ENCODE data around the gene TRAPPC10.

Gene TRAPPC10

GRCh38 chr21:43994646-43995045, 17.5 kb upstream of the TRAPPC10 start:
- peaks cover 9% of the 10 kb centered on the region for H3K4me1 ChIP-seq (ENCODE audit: control insufficient read depth, insufficient read depth, low read length)
- no peak overlapping the region for H3K4me3 ChIP-seq (ENCODE audit: low read length)
- H3K36me3 ChIP-seq (ENCODE audit: insufficient read depth, low read length) = no peaks in the 10 kb centered on the region
- H3K27me3 ChIP-seq (ENCODE audit: control insufficient read depth, insufficient read depth, low read length) = no peaks in the 10 kb centered on the region
- H3K9ac ChIP-seq (ENCODE audit: low read depth, low read length) = no peak overlapping the region
- H3K4me2 ChIP-seq (ENCODE audit: low read length) = no peak overlapping the region
- H3K9me3 ChIP-seq (replicated peaks; ENCODE audit: low read length) = no peaks in the 10 kb centered on the region

GRCh38 chr21:43995521-43996105, 16.5 kb upstream of the TRAPPC10 start:
- H3K9ac ChIP-seq (ENCODE audit: low read depth, low read length) = no peak overlapping the region
- H3K4me2 ChIP-seq (ENCODE audit: low read length) = no peak overlapping the region
- H3K27me3 ChIP-seq (ENCODE audit: control insufficient read depth, insufficient read depth, low read length) = no peaks in the 10 kb centered on the region
- H3K4me3 ChIP-seq (ENCODE audit: low read length) = no peak overlapping the region
- no peaks in the 10 kb centered on the region for H3K36me3 ChIP-seq (ENCODE audit: insufficient read depth, low read length)
- H3K4me1 ChIP-seq (ENCODE audit: control insufficient read depth, insufficient read depth, low read length) = peaks cover 9% of the 10 kb centered on the region
- no peaks in the 10 kb centered on the region for H3K9me3 ChIP-seq (replicated peaks; ENCODE audit: low read length)

- Histone ChIP-seq H3K9ac (ENCODE audit: low read depth, low read length) (no peak overlapping the region), H3K4me1 (ENCODE audit: control insufficient read depth, insufficient read depth, low read length) (peaks cover 9% of the 10 kb centered on the region), H3K4me2 (ENCODE audit: low read length) (no peak overlapping the region), H3K9me3 (replicated peaks; ENCODE audit: low read length) (no peaks in the 10 kb centered on the region), H3K4me3 (ENCODE audit: low read length) (no peak overlapping the region), H3K27me3 (ENCODE audit: control insufficient read depth, insufficient read depth, low read length) (no peaks in the 10 kb centered on the region), H3K36me3 (ENCODE audit: insufficient read depth, low read length) (no peaks in the 10 kb centered on the region)
These were observed 14.1 kb upstream of the TRAPPC10 start for GRCh38 chr21:43997766-43998742.

- Histone ChIP-seq H3K9me3 (replicated peaks; ENCODE audit: low read length) (no peaks in the 10 kb centered on the region), H3K36me3 (ENCODE audit: insufficient read depth, low read length) (no peaks in the 10 kb centered on the region), H3K27me3 (ENCODE audit: control insufficient read depth, insufficient read depth, low read length) (no peaks in the 10 kb centered on the region), H3K4me1 (ENCODE audit: control insufficient read depth, insufficient read depth, low read length) (peaks cover 4% of the 10 kb centered on the region), H3K4me2 (ENCODE audit: low read length) (no peak overlapping the region), H3K4me3 (ENCODE audit: low read length) (no peak overlapping the region), H3K9ac (ENCODE audit: low read depth, low read length) (no peak overlapping the region)
These were observed 11.7 kb upstream of the TRAPPC10 start for GRCh38 chr21:44000360-44000759.

GRCh38 chr21:44002511-44002910, 9.6 kb upstream of the TRAPPC10 start:
- H3K9me3 ChIP-seq (replicated peaks; ENCODE audit: low read length) = no peaks in the 10 kb centered on the region
- H3K27me3 ChIP-seq (ENCODE audit: control insufficient read depth, insufficient read depth, low read length) = no peaks in the 10 kb centered on the region
- H3K4me2 ChIP-seq (ENCODE audit: low read length) = no peak overlapping the region
- no peaks in the 10 kb centered on the region for H3K36me3 ChIP-seq (ENCODE audit: insufficient read depth, low read length)
- H3K4me1 ChIP-seq (ENCODE audit: control insufficient read depth, insufficient read depth, low read length) = peaks cover 24% of the 10 kb centered on the region
- no peak overlapping the region for H3K4me3 ChIP-seq (ENCODE audit: low read length)
- no peak overlapping the region for H3K9ac ChIP-seq (ENCODE audit: low read depth, low read length)

GRCh38 chr21:44003307-44003966, 8.7 kb upstream of the TRAPPC10 start:
- H3K9me3 ChIP-seq (replicated peaks; ENCODE audit: low read length) = no peaks in the 10 kb centered on the region
- H3K4me2 ChIP-seq (ENCODE audit: low read length) = no peak overlapping the region
- H3K4me1 ChIP-seq (ENCODE audit: control insufficient read depth, insufficient read depth, low read length) = peaks cover 29% of the 10 kb centered on the region
- H3K36me3 ChIP-seq (ENCODE audit: insufficient read depth, low read length) = no peaks in the 10 kb centered on the region
- H3K27me3 ChIP-seq (ENCODE audit: control insufficient read depth, insufficient read depth, low read length) = no peaks in the 10 kb centered on the region
- H3K4me3 ChIP-seq (ENCODE audit: low read length) = no peak overlapping the region
- H3K9ac ChIP-seq (ENCODE audit: low read depth, low read length) = no peak overlapping the region

- Histone ChIP-seq H3K4me1 (ENCODE audit: control insufficient read depth, insufficient read depth, low read length) (peaks cover 29% of the 10 kb centered on the region), H3K4me2 (ENCODE audit: low read length) (no peak overlapping the region), H3K36me3 (ENCODE audit: insufficient read depth, low read length) (no peaks in the 10 kb centered on the region), H3K4me3 (ENCODE audit: low read length) (no peak overlapping the region), H3K9ac (ENCODE audit: low read depth, low read length) (no peak overlapping the region), H3K9me3 (replicated peaks; ENCODE audit: low read length) (no peaks in the 10 kb centered on the region), H3K27me3 (ENCODE audit: control insufficient read depth, insufficient read depth, low read length) (no peaks in the 10 kb centered on the region)
These were observed 7.0 kb upstream of the TRAPPC10 start for GRCh38 chr21:44005071-44005470.

- H3K9ac ChIP-seq (ENCODE audit: low read depth, low read length) = peak overlapping the region; percentile 74
- H3K4me2 ChIP-seq (ENCODE audit: low read length) = peak overlapping the region; percentile 59
- H3K4me3 ChIP-seq (ENCODE audit: low read length) = no peak overlapping the region
These were observed 6.5 kb upstream of the TRAPPC10 start for GRCh38 chr21:44005593-44005992.

GRCh38 chr21:44006017-44006619, 6.0 kb upstream of the TRAPPC10 start:
- no peaks in the 10 kb centered on the region for H3K9me3 ChIP-seq (replicated peaks; ENCODE audit: low read length)
- H3K36me3 ChIP-seq (ENCODE audit: insufficient read depth, low read length) = no peaks in the 10 kb centered on the region
- H3K4me2 ChIP-seq (ENCODE audit: low read length) = peak overlapping the region; percentile 59
- H3K9ac ChIP-seq (ENCODE audit: low read depth, low read length) = peak overlapping the region; percentile 74
- H3K4me1 ChIP-seq (ENCODE audit: control insufficient read depth, insufficient read depth, low read length) = peaks cover 33% of the 10 kb centered on the region
- H3K27me3 ChIP-seq (ENCODE audit: control insufficient read depth, insufficient read depth, low read length) = no peaks in the 10 kb centered on the region
- peak overlapping the region; percentile 16 for H3K4me3 ChIP-seq (ENCODE audit: low read length)

More at GRCh38 chr21:44005593-44005992, 6.5 kb upstream of the TRAPPC10 start:
- no peaks in the 10 kb centered on the region for H3K27me3 ChIP-seq (ENCODE audit: control insufficient read depth, insufficient read depth, low read length)
- H3K9me3 ChIP-seq (replicated peaks; ENCODE audit: low read length) = no peaks in the 10 kb centered on the region
- no peaks in the 10 kb centered on the region for H3K36me3 ChIP-seq (ENCODE audit: insufficient read depth, low read length)
- peaks cover 29% of the 10 kb centered on the region for H3K4me1 ChIP-seq (ENCODE audit: control insufficient read depth, insufficient read depth, low read length)

- Histone ChIP-seq H3K4me3 (ENCODE audit: low read length) (peak overlapping the region; percentile 16), H3K9ac (ENCODE audit: low read depth, low read length) (peak overlapping the region; percentile 74), H3K36me3 (ENCODE audit: insufficient read depth, low read length) (no peaks in the 10 kb centered on the region), H3K9me3 (replicated peaks; ENCODE audit: low read length) (no peaks in the 10 kb centered on the region), H3K4me1 (ENCODE audit: control insufficient read depth, insufficient read depth, low read length) (peaks cover 36% of the 10 kb centered on the region), H3K27me3 (ENCODE audit: control insufficient read depth, insufficient read depth, low read length) (no peaks in the 10 kb centered on the region), H3K4me2 (ENCODE audit: low read length) (peak overlapping the region; percentile 59)
These were observed 5.5 kb upstream of the TRAPPC10 start for GRCh38 chr21:44006656-44007055.

- Histone ChIP-seq H3K4me1 (ENCODE audit: control insufficient read depth, insufficient read depth, low read length) (peaks cover 54% of the 10 kb centered on the region), H3K36me3 (ENCODE audit: insufficient read depth, low read length) (no peaks in the 10 kb centered on the region), H3K9ac (ENCODE audit: low read depth, low read length) (no peak overlapping the region), H3K9me3 (replicated peaks; ENCODE audit: low read length) (no peaks in the 10 kb centered on the region), H3K4me3 (ENCODE audit: low read length) (no peak overlapping the region), H3K4me2 (ENCODE audit: low read length) (no peak overlapping the region), H3K27me3 (ENCODE audit: control insufficient read depth, insufficient read depth, low read length) (no peaks in the 10 kb centered on the region)
These were observed 1.7 kb upstream of the TRAPPC10 start for GRCh38 chr21:44010429-44010828.
